Chondrocyte (in vitro differentiated cells): Measurements from ENCODE around the gene HES6. TPM values are rescaled to one million over a fixed set of nuclear protein-coding genes. Genes with fewer than 3 reads are reported as not detected.

ENCODE experiments used
- DNase-seq: peaks from one replicate; pipeline ENCODE4 v3.0.0; 2021; ENCODE audit warnings: mixed read lengths, low spot score
- H3K27ac Mint-ChIP-seq: one replicate; pipeline ENCODE4 v1.8.0; 2021; ENCODE audit warnings: mild to moderate bottlenecking, moderate library complexity, mixed read lengths; ENCODE audit not compliant: unreplicated experiment
- H3K27me3 Mint-ChIP-seq: 2 replicates; pipeline ENCODE4 v1.8.0; 2021; ENCODE audit warnings: low read depth, mixed read lengths
- H3K36me3 Mint-ChIP-seq: 2 replicates; pipeline ENCODE4 v1.8.0; 2021; ENCODE audit warnings: low read depth, mixed read lengths
- H3K4me1 Mint-ChIP-seq: 2 replicates; pipeline ENCODE4 v1.8.0; 2021; ENCODE audit warnings: low read depth, mild to moderate bottlenecking, mixed read lengths
- H3K4me3 Mint-ChIP-seq: one replicate; pipeline ENCODE4 v1.8.0; 2021; ENCODE audit warnings: mild to moderate bottlenecking, moderate library complexity, mixed read lengths; ENCODE audit not compliant: unreplicated experiment
- H3K9me3 Mint-ChIP-seq: 2 replicates; pipeline ENCODE4 v1.8.0; 2021; ENCODE audit warnings: low read depth, mixed read lengths
- total RNA-seq: library from RNA; stranded (reverse); gene quantifications from 3 replicates; pipeline ENCODE4 v1.2.1, GENCODE V29; 2021
- TF ChIP-seq, protein P1 (sequence below): fragments of 200-600 bp; sonication (generic); IDR thresholded peaks from 2 replicates; pipeline ENCODE4 v1.5.0; 2021; ENCODE audit warnings: antibody characterized with exemption, mild to moderate bottlenecking, moderate library complexity

HES6 gene
- total RNA-seq, 1 donor from 2014 or later: 16.2 TPM

DNA sequence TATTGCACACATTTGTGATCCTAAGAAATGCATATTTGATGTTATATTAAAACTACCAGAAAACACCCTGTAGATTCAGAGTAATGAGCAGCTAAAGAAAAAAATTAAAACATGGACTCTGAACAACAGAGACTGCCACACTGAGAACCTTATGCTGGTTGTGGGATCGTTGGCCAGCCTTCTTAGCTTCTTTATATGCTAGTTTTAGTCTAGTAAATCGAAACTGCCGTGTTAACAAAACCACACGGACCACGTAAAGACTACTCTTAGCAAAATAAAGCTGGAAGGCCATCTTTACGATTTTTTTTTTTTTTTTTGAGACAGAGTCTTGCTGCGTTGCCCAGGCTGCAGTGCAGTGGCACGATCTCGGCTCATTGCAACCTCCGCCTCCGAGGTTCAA, 25.8 kb upstream of the HES6 start:
- H3K36me3 Mint-ChIP-seq: peaks cover 6% of the 10 kb centered on the region
- DNase-seq: peak; percentile 10
- no peak overlapping the region for H3K4me3 Mint-ChIP-seq
- peaks cover 28% of the 10 kb centered on the region for H3K4me1 Mint-ChIP-seq
- no peaks in the 10 kb centered on the region for H3K27me3 Mint-ChIP-seq
- no peak overlapping the region for H3K27ac Mint-ChIP-seq
- TF ChIP-seq, protein P1, sequence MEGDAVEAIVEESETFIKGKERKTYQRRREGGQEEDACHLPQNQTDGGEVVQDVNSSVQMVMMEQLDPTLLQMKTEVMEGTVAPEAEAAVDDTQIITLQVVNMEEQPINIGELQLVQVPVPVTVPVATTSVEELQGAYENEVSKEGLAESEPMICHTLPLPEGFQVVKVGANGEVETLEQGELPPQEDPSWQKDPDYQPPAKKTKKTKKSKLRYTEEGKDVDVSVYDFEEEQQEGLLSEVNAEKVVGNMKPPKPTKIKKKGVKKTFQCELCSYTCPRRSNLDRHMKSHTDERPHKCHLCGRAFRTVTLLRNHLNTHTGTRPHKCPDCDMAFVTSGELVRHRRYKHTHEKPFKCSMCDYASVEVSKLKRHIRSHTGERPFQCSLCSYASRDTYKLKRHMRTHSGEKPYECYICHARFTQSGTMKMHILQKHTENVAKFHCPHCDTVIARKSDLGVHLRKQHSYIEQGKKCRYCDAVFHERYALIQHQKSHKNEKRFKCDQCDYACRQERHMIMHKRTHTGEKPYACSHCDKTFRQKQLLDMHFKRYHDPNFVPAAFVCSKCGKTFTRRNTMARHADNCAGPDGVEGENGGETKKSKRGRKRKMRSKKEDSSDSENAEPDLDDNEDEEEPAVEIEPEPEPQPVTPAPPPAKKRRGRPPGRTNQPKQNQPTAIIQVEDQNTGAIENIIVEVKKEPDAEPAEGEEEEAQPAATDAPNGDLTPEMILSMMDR: no peak
- no peaks in the 10 kb centered on the region for H3K9me3 Mint-ChIP-seq

DNA sequence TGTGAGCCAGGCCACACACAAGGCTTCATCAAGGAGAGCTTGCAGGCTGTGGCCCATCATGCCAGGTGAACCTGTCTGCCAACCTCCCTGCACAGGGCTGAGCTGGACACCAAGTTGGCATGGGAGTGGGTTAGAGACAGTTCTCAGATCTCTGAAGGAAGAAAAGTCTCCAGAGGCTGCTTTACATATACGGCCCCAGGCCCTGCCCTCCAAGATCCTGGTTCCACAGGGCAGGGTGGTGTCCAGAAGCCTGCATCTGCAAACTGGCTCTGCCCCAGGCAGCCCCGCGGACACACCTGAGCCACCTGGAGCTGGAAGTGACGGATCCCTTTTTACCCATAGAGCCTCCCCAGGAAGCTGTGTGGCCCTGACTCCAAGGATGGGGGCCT, 24.2 kb upstream of the HES6 start:
- Mint-ChIP-seq H3K36me3 (peaks cover 6% of the 10 kb centered on the region), H3K27me3 (no peaks in the 10 kb centered on the region), H3K27ac (no peak overlapping the region), H3K4me1 (peaks cover 37% of the 10 kb centered on the region), H3K9me3 (no peaks in the 10 kb centered on the region), H3K4me3 (no peak overlapping the region)
- no peak for DNase-seq
- TF ChIP-seq, protein P1: no peak

- Mint-ChIP-seq H3K27ac (peak overlapping the region; percentile 87), H3K4me3 (no peak overlapping the region), H3K27me3 (no peaks in the 10 kb centered on the region), H3K36me3 (peaks cover 6% of the 10 kb centered on the region), H3K9me3 (no peaks in the 10 kb centered on the region), H3K4me1 (peaks cover 37% of the 10 kb centered on the region)
- DNase-seq: no peak
- TF ChIP-seq, protein P1: peak; percentile 91
Observed at GRCh38 chr2:238263204-238264071, 23.6 kb upstream of the HES6 start.

DNA sequence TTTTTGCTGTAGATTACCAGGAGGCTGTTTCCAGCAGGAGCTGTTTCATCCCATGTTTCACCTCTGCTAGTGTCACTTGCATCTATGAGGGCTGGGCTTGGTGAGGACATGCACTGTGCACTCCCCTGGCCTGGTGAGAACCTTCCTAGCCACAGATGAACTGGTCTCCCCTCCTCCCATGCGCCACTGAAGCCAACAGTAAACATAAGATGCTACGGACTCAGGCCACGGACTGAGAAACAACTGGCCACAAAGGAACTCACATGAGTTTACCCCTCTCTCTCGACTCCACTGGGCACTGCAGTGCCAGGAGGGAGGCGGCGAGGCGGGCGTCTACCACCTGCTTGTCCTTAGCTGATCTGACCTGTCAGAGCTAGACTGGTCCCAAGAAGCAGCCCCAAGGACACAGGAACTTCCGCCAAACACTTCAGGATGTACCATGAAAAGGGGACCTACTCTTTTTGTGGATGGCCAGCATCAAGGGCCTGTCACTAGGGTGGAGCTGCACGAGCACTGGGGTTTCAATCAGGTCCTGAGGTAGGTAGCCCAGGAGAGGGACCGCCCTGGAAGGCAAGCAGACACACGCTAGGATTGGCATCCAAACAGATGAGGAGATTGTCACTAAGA, 22.8 kb upstream of the HES6 start:
- Mint-ChIP-seq H3K9me3 (no peaks in the 10 kb centered on the region), H3K4me3 (no peak overlapping the region)

GRCh38 chr2:238261718-238262375, 22.0 kb upstream of the HES6 start:
- Mint-ChIP-seq H3K36me3 (peaks cover 1% of the 10 kb centered on the region), H3K9me3 (no peaks in the 10 kb centered on the region), H3K4me1 (peaks cover 37% of the 10 kb centered on the region), H3K27ac (no peak overlapping the region), H3K4me3 (no peak overlapping the region), H3K27me3 (no peaks in the 10 kb centered on the region)
- TF ChIP-seq, protein P1: no peak
- DNase-seq: no peak

More for the DNA sequence above, 22.8 kb upstream of the HES6 start:
- Mint-ChIP-seq H3K27ac (peak overlapping the region; percentile 87), H3K4me1 (peaks cover 37% of the 10 kb centered on the region), H3K36me3 (peaks cover 5% of the 10 kb centered on the region), H3K27me3 (no peaks in the 10 kb centered on the region)
- TF ChIP-seq, protein P1: no peak
- DNase-seq: no peak
